Measurements from ENCODE around the gene GFI1.

- TF ChIP-seq, protein P1, sequence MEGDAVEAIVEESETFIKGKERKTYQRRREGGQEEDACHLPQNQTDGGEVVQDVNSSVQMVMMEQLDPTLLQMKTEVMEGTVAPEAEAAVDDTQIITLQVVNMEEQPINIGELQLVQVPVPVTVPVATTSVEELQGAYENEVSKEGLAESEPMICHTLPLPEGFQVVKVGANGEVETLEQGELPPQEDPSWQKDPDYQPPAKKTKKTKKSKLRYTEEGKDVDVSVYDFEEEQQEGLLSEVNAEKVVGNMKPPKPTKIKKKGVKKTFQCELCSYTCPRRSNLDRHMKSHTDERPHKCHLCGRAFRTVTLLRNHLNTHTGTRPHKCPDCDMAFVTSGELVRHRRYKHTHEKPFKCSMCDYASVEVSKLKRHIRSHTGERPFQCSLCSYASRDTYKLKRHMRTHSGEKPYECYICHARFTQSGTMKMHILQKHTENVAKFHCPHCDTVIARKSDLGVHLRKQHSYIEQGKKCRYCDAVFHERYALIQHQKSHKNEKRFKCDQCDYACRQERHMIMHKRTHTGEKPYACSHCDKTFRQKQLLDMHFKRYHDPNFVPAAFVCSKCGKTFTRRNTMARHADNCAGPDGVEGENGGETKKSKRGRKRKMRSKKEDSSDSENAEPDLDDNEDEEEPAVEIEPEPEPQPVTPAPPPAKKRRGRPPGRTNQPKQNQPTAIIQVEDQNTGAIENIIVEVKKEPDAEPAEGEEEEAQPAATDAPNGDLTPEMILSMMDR (IDR thresholded peaks at IDR 0.05) = no peak
- no peak for TF ChIP-seq POLR2A (IDR thresholded peaks at IDR 0.05)
Measured at GRCh38 chr1:92505015-92505692, 18.4 kb upstream of the GFI1 start.

Measured in adrenal gland (tissue), 5 donors.